Stimulated activated CD4-positive, alpha-beta T cell treated with anti-CD3 and anti-CD28 coated beads, Interleukin-1b, Interleukin-23, amount 100 ng/mL, for 48 hours (primary cell): Measurements from ENCODE around the gene HOXB7.

Source experiments
- DNase-seq: peaks from one replicate; pipeline ENCODE4 v3.0.0-alpha.2; 2020

Gene HOXB7

DNA sequence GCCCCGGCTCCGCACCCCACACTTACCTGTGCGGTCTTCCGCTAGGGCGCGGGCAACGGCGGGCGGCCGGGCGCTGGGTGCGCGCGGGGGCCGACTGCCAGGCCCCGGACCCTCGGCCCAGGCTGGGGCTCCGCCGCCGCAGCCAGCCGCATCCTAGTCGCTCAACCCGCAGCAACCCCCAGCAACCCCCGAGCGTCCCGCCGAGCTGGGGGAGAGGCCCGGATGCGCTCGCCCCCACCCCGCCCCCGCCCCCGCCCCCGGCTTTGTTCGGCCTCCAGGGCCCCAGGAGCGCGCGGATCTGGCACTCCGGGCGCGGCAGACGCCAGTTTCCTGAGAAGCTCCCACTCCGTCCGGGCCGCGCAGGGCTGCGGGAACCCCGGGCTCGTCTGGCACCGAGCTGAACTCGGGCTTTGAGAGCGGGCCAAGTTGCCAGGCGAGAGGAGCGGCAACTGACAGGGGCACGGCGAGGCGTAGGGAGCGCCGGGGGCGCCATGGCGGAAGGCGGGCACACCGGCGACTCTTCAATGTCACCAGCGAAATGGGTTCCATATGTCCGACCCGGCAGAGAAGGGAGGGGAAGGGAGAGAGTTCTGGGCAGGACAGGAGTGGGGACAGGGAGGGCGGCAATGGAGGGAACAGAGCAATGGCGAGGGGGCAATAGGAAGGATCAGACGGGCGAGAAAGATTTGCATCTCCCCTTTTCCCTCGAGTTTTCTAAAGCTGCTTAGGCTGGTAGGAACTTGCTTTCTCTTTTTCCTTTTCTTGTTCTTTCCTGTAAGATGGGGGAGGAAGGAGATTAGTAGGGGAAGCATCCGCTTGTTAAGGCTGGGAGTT lies 46.4 kb downstream of the HOXB7 start:
- no peak for DNase-seq

DNA sequence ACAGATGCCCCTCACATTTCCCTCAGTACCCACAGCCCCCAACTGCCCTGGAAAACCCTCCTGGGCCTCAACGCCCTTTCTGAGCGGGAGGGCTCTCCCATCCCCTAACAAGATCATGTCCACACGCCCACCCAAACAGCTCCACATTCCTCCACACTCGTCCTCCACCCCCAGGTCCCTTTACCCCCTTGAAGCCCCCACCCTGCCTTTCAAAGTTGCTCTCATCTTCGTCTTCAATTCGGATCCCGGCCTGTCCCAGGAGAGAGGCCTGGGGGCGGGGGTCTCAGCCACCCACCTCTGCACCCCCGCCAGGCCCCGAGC lies 47.0 kb downstream of the HOXB7 start:
- DNase-seq, result no peak

DNA sequence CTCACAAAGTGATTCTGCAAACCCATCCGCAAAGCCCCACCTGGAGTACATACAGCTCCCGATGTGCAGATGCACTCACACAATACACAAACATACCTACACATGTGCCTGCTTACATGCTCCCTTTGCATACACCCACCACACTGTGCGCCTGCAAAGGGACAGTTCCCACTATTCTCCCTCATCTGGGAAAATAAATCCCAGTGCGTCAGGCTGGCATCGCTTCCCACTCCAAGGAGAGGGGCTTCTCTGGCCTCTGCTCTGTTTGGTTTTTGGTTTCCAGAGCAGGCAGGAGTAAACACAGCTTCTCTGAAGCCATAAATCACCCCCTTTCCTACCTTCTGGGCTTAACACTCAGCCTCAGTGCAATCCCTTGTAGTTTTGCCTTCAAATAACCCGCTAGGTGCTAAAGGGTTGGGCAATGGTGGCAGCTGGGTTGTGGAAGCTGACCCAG lies 47.4 kb downstream of the HOXB7 start:
- no peak for DNase-seq

DNA sequence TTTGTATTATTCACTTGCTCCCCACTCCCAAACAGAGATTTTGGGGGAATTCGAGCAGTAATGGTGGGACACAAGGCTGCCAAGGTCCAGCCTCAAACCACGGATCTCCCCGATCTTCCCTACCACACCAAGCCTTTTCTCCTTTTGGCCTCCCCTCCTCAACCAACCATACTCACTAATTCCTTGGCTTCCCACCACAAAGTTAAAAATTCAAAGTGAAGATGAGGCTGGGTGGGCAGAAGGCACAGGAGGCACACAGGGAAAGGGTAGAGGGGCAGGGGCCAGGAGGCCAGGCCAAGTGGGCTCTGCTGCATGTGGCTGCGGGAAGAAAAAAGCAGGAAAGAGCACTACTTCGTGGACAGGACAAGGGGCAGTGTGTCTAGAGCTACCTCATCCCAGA lies 47.9 kb downstream of the HOXB7 start:
- DNase-seq, result no peak

DNA sequence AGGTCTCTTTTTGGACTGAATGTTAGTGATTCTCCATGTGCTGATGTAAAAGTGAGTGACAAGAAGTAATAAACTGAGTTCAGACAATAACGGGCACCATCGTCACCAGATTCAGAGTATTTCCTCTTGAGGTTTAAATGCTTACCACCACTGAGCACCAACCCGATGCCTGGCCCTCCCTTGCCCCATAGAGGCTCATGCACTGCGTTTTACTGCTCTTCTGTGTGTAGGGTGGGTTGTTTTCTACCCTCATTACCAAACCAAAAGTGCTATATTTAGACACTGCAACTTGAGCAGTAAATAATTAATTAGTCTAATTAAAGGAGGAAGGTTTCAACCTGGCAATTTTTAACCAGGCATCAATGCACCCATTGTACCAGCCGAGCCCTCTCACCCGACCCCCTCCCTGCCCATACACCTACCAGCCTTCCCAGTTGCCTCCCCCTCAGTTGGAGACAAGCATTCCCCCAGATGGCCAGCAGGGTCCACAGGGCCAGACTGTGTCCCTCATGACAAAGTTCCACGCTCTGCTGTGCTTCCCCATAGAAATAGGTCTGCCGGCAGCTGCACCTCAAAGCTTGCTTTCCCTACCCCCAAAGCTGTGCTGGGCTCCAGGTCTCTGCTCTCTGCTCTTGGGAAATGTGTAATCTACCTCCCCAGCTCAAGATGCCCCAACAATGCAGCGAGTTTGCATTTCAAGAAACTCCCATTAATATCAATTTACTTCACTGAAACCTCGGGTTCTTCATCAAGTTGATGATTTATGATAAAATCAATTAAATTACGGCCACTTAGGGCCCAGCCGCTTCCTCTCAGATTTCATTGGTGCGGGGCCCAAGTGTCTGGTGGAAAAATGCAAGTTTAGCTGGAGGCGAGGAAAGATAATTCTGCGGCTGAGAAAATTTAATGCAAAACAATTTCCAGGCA lies 48.7 kb downstream of the HOXB7 start:
- no peak for DNase-seq

DNA sequence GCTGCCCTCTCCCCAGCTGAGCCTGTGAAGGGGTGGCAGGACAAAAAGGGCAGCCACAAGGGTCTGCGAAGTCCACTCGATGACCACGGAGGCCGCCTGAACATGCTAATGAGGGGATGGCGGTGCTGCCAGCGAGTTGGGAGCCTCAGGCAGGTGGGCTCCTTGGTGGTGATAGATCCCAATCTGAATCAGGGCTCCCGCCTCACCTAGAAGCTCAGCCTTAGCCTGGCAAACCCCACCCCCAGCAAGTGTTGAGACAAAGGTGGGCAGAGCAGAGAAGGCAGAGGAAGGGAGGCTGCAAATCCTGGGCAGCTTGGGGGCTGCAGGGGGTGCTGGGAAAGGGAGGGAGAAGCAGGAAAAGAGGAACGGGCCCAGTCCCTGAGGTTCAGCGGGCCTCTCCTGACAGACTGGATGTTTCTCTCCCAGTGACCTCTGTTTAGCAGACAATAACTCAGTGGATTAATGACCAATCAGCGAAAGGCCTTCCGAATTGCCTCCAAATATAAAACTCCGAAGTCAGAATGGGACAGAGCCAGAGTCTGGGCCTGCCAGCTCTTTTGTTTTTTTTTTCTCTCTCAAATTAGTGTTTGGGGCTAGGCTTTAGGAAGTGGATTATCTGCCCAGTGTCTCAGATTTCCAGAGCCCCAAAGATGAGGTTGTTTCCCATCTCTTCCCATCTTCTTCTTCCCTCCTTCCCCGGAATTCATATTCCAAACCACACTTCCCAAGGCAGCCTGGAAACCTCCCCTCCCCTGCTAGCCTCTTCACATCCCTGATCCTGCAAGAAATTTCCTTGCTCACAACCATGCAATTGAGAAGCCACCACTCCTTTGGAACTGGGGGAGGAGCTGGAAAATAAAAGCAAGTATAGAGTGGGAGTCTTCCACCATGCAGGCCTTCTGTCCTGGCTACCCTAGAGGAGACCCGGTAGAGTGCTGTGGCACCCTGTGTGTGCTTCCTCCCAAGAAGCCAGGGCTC lies 50.7 kb downstream of the HOXB7 start:
- no peak for DNase-seq

DNA sequence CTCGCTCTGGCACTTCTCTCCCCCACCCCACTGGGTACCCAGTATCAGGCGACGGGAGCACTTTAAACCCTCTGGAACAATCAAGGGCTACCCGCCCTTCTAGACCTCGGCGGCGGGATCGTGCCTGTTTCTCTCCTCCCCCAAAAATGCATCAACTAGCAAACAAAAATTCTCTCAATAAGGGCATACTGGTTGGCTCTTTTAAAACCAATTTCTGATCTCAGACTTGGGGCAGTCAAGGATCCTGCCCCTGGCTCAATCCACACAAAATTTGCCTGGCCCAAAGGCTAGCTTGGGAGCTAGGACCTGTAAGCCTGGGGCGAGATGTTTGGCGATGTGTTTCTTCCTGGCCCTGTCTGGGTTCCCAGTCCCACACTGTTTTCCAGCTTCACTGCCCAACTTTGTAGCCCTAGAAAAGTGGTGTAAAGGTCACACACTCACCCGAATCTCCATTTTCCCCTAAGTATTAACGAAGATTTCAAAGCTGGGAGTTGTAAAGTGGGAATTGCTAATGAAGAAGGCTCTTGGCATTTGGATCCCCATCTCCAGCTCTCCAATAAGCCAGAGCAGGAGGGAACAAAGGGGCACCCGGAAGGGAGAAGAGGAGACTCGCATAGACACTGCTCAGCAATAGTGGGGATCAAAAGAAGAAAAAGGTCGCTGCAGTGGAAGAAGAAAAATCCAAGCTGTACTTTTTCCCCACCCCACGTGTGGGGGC lies 51.5 kb downstream of the HOXB7 start:
- no peak for DNase-seq

DNA sequence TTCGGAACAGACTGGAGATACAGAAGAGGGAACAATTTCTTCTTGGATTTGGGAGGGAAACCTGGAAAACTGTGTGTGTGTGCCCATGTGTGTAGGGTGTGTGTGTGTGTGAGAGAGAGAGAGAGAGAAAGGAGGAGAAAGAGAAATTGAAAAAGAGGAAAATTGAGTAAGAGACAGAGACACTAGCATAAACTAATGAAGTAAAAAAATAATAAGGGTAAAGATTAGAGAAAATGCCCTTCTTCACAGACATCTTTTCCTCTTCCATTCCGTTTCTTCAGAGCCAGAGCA lies 52.0 kb downstream of the HOXB7 start:
- DNase-seq, result no peak

DNA sequence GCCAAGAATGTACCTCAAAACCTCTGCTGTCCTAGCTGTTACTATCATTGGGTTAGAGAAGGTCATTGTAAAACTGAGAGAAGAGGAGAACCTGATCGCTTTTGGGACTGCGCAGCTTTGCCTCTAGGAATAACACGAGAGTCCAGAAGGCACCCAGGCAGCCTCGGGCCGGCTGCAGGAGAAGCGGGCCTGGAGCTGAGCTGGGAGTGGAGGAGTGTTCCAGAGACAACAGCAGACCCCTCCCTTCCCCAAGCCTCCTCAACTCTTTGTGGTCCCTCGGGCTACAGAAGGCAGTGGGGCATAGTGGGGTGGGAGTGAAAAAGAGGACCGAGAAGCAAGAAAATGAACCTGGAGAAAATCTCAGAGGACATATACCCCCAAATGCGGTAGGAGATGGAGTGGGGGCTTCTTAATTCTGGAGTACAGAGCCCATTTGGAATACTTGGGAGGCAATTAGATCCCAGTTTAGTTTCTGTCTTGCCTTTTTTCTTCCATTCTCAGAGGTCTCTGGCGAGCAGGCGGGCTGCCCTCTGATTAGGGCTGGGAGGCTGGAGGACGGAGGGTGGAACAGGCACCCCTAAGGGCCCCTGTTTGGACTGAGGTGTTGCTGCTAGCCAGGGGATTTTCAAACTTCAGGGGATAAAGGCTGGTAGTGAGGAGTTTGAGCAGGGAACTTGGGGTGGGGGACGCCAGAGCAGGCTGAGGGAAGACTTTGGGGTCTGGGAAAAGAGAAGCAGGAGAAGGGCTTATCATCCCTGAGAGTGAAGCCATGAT lies 52.6 kb downstream of the HOXB7 start:
- no peak for DNase-seq
